Colonic mucosa (tissue), 4 donors: Measurements from ENCODE around the gene SESTD1. TPM values are rescaled to one million over a fixed set of nuclear protein-coding genes. Genes with fewer than 3 reads are reported as not detected.

ENCODE experiments used
- DNase-seq: peaks from one replicate; pipeline ENCODE4 v3.0.0-alpha.2; 2020
- H3K27ac ChIP-seq: fragments of 200-600 bp; one replicate; pipeline ENCODE4 v1.8.0; 2021
- H3K27me3 ChIP-seq: fragments of 200-600 bp; one replicate; pipeline ENCODE4 v1.8.0; 2021
- H3K36me3 ChIP-seq: fragments of 200-600 bp; one replicate; pipeline ENCODE4 v1.8.0; 2021
- H3K4me1 ChIP-seq: fragments of 200-600 bp; one replicate; pipeline ENCODE4 v1.8.0; 2021; ENCODE audit warnings: mild to moderate bottlenecking
- H3K4me3 ChIP-seq: fragments of 200-600 bp; one replicate; pipeline ENCODE4 v1.8.0; 2021
- H3K9ac ChIP-seq, 2 donors: one replicate each; pipeline ENCODE4 v1.7.0; 2013; ENCODE audit warnings: control low read depth in 2 of 2, low read depth in 2 of 2, low read length in 2 of 2
- H3K9me3 ChIP-seq: fragments of 200-600 bp; one replicate; pipeline ENCODE4 v1.8.0; 2021
- intact Hi-C: fragments of 100-400 bp; cut with DNase I; formaldehyde crosslinking; loops from one replicate; pipeline ENCODE4 v1.14.1; 2022
- total RNA-seq, 2 donors: library from RNA; stranded (reverse); fragmentation: NEBNext Ultra II Directional in 1 of 2; extraction: Animal tissue kit (Norgen Biotek cat#: 25700) in 1 of 2; gene quantifications; one replicate each; pipeline ENCODE4 v1.2.1, GENCODE V29; 2021
- TF ChIP-seq, protein P1 (sequence below): fragments of 200-600 bp; IDR thresholded peaks from one replicate; pipeline ENCODE4 v1.8.0; 2022; ENCODE audit warnings: antibody characterized with exemption, mild to moderate bottlenecking
- donor health status: healthy.
- donor health status: DM: no; HTN: no; CAD: no.
- donor health status: DM: no; HTN: no; CAD: no.

The SESTD1 gene
- total RNA-seq, 2 donors from 2014 or later, result 25.5 to 41.3 TPM

DNA sequence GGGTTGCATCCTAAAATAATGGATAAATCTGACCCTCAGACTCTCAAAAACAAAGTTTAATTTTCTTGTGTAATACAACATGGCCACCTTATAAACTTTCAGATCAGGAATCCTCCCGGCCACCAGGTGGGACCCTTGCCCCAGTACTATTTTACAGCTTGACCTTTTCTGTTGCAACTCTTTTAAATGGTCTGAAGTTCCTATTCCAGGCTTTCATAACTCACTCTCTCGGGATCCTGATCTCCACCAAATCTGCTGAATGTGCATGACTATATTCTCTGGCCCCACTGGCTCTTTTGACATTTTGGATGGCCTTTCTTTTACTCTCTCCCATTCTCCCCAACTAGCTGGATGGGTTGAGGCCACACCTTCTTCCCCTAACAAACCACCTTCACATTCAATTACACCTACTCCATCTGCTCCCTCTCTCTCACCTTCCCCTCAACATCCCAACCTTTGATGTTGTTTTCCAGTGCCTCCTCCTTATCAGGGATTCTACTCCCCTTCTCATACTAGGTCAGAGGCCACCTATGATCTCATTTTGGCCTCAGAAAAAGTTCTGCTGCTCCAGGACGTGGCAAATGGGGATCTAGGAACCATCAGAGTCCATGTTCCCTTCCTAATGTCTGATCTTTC, 70.8 kb downstream of the SESTD1 start:
- no peak for DNase-seq
- no peaks in the 10 kb centered on the region for H3K4me1 ChIP-seq
- no peaks in the 10 kb centered on the region for H3K9me3 ChIP-seq
- H3K27me3 ChIP-seq, result no peaks in the 10 kb centered on the region
- no peak overlapping the region for H3K27ac ChIP-seq
- intact Hi-C loops, result no loop called here
- no peaks in the 10 kb centered on the region for H3K36me3 ChIP-seq
- TF ChIP-seq, protein P1, sequence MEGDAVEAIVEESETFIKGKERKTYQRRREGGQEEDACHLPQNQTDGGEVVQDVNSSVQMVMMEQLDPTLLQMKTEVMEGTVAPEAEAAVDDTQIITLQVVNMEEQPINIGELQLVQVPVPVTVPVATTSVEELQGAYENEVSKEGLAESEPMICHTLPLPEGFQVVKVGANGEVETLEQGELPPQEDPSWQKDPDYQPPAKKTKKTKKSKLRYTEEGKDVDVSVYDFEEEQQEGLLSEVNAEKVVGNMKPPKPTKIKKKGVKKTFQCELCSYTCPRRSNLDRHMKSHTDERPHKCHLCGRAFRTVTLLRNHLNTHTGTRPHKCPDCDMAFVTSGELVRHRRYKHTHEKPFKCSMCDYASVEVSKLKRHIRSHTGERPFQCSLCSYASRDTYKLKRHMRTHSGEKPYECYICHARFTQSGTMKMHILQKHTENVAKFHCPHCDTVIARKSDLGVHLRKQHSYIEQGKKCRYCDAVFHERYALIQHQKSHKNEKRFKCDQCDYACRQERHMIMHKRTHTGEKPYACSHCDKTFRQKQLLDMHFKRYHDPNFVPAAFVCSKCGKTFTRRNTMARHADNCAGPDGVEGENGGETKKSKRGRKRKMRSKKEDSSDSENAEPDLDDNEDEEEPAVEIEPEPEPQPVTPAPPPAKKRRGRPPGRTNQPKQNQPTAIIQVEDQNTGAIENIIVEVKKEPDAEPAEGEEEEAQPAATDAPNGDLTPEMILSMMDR, result no peak
- no peak overlapping the region for H3K4me3 ChIP-seq
- no peak overlapping the region for H3K9ac ChIP-seq

DNA sequence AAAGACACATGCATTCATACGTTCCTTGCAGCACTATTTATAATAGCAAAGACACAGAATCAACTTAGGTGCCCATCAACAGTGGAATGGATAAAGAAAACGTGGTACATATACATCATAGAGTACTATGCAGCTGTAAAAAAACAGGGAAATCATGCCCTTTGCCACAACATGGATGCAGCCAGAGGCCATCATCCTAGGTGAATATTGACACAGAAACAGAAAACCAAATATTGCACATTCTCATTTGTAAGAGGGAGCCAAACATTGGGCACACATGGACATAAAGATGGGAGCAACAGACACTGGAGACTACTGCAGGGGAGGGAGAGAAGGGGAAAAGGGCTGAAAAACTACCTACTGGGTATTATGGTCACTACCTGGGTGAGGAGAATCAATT, 73.5 kb downstream of the SESTD1 start:
- TF ChIP-seq, protein P1, result no peak
- no peaks in the 10 kb centered on the region for H3K36me3 ChIP-seq
- H3K27ac ChIP-seq, result no peak overlapping the region
- DNase-seq, result no peak
- H3K4me3 ChIP-seq, result no peak overlapping the region
- no peaks in the 10 kb centered on the region for H3K4me1 ChIP-seq
- intact Hi-C loops, result no loop called here
- H3K9me3 ChIP-seq, result no peaks in the 10 kb centered on the region
- no peaks in the 10 kb centered on the region for H3K27me3 ChIP-seq
- no peak overlapping the region for H3K9ac ChIP-seq

DNA sequence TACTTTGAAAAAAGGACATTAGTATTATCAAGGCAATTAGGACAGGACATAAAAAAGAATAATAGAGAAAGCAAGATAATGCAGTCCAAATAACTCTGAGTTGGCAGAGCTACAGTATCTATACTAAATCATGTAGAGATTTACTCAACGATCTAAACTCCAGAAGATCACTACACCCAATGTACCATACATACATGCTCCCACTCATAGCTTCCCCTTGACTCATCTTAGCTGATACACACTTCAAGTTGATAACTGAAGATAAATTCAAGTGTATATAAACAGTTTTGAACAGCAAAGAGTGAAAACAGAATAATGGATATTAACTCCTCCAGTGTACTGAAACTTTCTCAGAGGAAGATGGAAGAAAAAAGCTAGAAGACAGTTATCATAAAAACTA, 78.5 kb downstream of the SESTD1 start:
- DNase-seq, result no peak
- no peaks in the 10 kb centered on the region for H3K36me3 ChIP-seq
- TF ChIP-seq, protein P1, result no peak
- no peak overlapping the region for H3K9ac ChIP-seq
- no peak overlapping the region for H3K27ac ChIP-seq
- intact Hi-C loops, result no loop called here
- no peaks in the 10 kb centered on the region for H3K27me3 ChIP-seq
- no peak overlapping the region for H3K4me3 ChIP-seq
- H3K4me1 ChIP-seq, result no peaks in the 10 kb centered on the region
- H3K9me3 ChIP-seq, result no peaks in the 10 kb centered on the region

DNA sequence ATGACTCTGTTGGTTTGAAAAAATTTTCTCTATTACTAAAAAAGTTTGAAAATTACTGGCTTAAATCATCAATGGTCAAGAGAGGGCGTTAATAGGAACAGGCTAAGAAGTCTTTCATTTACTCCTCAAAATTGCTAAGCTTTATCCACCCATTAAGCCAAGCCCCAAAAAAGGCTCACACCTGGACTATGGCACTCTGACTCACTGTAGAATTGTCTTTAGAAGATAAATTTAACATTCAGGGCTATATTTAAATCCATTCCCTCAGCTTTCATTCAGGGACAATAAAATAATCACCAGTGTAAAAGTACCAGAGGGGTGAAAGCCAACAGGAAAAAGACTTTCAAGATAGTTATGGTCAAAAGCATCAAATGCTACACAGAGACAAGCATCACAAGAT, 80.0 kb downstream of the SESTD1 start:
- H3K4me3 ChIP-seq, result no peak overlapping the region
- TF ChIP-seq, protein P1, result no peak
- DNase-seq, result no peak
- no peak overlapping the region for H3K9ac ChIP-seq
- no peaks in the 10 kb centered on the region for H3K9me3 ChIP-seq
- H3K27me3 ChIP-seq, result no peaks in the 10 kb centered on the region
- H3K4me1 ChIP-seq, result no peaks in the 10 kb centered on the region
- no peak overlapping the region for H3K27ac ChIP-seq
- H3K36me3 ChIP-seq, result no peaks in the 10 kb centered on the region
- intact Hi-C loops, result no loop called here

DNA sequence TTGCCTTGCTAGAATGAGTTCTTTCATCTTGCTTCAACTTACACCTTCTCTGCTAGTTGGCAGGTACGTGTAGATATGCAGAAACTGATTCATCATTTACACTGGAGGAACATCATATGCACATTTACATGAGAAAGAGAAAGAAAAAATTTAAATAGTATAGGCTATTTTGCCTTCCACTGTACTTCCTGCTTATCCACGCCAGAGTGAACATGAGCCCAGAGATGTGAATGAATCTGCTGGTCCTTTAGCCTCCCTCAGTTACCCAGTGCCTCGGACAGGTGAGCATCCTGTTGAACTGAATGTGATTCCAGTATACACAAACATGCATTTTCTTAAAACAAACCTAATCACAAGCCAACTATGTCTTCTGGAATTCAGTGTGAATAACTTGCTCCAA, 83.6 kb downstream of the SESTD1 start:
- no peak overlapping the region for H3K9ac ChIP-seq
- DNase-seq, result no peak
- H3K9me3 ChIP-seq, result no peaks in the 10 kb centered on the region
- H3K4me1 ChIP-seq, result no peaks in the 10 kb centered on the region
- TF ChIP-seq, protein P1, result no peak
- no peaks in the 10 kb centered on the region for H3K27me3 ChIP-seq
- intact Hi-C loops, result no loop called here
- no peak overlapping the region for H3K4me3 ChIP-seq
- no peak overlapping the region for H3K27ac ChIP-seq
- H3K36me3 ChIP-seq, result no peaks in the 10 kb centered on the region
